HG02970 (cell line): ENCODE results near the gene GSG1L2.

Source experiments
- ATAC-seq: cut with Tn5 transposase; IDR thresholded peaks from one replicate; pipeline ENCODE4 v1.9.1; 2021; ENCODE audit warnings: mild to moderate bottlenecking, moderate library complexity, moderate number of reproducible peaks; ENCODE audit not compliant: unreplicated experiment, low FRiP score

Gene GSG1L2

DNA sequence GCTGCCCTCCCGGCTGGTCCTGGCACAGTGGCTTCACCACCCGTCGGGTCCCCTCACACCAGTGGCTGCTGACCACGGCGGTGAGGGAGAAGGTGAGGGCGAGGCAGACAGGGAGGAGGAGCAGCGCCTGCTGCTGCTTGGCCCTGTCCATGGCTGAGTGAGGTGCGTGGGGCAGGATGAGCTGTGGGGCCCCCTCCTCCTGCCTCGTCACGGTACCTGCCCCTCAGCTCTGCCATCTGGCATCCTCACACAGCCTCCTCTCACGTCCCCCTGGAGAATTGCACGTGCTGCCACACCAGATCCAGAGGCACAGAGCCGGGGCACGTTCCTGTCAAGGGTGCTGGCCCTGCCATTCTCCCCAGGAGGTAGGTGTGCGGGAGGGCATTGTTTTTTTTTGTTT is at the start of gene GSG1L2:
TSS of gene GSG1L2 (minus strand) at position 159 of the 400 bp plus-strand sequence. CDS start at position 151, 8 bp downstream.
- ATAC-seq, result no peak

DNA sequence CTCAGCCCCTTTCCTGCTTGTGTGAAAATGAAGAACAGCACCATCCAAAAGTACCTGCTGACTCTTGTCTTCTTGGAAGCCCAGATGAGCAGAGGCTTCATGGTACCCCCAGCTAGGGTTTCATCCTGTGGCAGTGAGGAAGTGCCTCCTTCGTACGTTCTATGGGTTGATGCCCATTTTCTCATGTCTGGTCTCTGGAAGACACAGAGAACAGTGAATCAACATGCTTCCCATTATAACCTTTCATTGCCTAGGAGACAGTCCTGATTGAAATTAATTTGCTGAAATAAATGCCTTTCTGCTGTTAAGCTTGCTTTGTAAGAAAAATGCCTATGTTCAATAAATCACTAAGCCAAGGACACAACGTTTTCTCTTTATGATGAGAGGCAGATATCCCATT is 46.7 kb upstream of the GSG1L2 start:
- ATAC-seq, result no peak

DNA sequence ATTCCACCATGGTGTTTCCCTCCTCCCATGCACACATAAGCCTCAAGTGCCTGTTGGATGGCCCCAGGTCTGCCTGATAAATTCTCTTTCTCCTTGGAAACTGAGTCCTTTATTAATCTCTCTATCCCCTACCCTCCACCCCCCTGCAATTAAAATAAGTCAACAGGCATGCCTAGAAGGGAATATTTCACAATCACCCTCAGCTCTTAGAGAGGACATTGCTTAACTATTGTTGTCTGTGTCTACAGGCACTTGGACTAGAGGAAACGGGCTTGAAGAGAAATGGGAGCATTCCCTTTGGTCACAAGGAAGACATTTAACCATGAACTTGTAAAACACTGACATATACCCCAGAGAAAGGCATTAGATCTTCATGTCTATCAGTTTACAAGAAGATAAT is 43.7 kb upstream of the GSG1L2 start:
- ATAC-seq, result no peak

DNA sequence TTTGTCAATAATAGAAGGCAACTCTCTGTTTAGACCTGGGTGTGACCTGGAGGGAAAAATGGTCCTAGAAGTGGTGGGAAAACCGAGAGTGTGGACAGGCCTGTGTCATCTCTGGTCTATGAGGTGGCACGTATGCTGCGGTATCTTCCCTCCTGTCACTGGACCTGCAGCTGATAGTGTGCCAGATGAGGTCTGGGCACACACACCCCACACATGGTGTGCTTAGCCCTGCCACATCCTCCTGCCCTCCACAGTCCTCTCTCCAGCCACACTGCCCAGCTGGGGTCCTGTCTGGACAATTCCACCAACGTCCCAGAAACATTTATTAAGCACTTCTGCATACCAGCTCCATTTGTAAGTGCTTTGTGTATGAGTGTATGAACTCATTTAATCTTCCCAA is 41.1 kb upstream of the GSG1L2 start:
- no peak for ATAC-seq

DNA sequence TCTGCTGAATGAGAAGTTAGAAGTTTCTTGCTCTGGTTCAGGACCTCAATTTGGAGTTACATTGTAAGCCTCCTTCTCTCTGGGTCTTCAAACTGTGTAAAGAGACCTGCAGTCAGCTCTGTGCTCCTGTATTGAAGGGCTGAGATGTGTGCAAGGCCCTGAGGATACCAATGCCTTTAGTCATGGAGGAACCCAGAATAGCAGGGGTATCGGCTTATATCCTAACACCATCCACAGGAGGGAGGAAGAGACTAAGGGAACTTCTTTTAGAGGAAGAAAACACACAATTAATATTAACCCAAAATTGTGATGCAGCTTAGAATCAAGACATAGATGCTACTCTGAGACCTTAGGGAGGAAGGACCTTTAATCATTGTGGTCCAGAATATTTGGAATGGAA is 40.3 kb upstream of the GSG1L2 start:
- ATAC-seq, result no peak

DNA sequence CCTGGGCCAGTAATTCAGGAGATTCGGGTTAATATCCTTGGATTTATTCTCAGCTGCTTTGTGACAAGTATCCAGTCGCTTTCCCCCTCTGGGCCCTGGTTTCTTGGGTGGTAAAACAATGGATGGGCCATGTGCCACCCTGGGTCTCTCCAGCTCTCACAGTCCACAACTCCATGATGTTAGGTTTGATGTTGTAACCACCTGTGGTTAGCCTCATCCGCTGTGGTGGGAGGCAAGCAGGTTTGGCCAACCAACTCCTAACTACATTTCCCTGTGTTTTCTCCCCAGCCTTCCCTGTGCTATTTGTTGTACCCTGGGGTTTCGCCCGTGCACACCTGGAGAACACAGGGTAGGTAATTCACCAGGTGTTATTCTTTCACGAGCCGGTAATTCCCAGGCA is 39.0 kb upstream of the GSG1L2 start:
- no peak for ATAC-seq

DNA sequence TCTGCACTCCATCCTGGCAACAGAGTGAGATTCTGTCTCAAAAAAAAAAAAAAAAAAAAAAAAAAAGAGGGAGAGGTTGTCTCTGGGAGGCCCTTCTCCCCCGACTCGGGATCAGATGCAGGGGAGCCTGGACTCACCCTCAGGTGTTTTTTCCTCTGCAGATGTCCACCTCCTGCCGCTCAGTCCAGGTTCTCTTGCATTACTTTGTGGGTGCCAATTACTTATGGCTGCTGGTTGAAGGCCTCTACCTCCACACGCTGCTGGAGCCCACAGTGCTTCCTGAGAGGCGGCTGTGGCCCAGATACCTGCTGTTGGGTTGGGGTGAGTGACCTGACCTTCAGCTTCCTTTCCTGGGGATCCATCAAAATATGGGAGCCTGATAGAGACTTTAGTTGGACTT is 37.9 kb upstream of the GSG1L2 start:
- ATAC-seq, result no peak

DNA sequence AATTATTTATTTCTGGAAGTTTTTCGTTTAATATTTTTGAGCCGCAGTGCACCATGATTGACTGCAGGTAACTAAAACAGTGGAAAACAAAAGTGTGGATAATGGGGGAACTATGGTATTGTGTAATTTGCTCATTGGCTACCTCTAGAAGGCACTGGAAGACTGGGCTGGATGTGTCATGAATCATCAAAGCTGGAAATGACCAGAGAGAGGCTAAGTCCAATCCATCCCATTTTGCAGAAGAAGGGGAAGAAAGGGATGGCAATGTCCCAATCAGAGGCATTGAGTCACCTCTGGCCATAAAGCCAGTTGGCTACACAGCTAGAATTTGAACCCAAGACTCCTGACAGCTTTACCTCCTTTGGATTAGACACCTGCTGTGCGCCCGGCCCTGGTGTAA is 33.2 kb upstream of the GSG1L2 start:
- no peak for ATAC-seq

DNA sequence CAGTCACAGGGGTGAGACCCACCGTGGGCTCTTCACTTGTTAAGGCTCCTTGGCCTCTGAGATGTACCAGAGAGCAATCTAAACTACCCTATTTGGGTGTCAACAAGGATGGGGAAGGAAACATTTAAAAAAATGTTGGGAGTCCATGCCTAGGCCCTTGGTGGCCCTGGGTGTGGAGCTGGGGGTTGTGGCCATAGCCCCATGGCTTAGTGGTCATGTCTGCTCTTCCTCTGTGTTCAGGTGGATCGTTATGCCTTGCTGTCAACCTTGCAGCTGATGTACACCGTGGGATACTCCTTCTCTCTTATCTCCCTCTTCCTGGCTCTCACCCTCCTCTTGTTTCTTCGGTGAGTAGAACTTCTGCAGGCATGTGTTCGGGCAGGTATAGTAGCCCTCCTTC is 32.4 kb upstream of the GSG1L2 start:
- ATAC-seq, result no peak

DNA sequence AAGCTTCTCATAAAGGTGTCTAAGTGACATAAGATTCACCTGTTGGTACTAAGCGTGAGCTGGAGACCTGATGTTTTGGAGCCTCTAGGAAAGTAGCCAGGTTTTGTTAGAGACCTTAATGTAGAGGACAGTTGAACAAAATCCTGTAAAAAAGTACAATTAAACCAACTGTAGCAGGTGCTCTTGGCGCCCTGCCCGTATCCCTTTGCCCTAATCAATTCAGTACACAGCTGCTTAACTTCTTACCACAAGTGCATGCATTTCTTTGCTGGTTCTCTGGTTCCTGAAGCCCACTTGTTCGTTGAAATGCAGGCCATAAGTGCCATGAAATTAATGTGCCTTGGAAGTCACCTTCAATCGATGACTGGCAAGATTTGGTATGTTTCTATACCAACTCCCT is 28.3 kb upstream of the GSG1L2 start:
- no peak for ATAC-seq

DNA sequence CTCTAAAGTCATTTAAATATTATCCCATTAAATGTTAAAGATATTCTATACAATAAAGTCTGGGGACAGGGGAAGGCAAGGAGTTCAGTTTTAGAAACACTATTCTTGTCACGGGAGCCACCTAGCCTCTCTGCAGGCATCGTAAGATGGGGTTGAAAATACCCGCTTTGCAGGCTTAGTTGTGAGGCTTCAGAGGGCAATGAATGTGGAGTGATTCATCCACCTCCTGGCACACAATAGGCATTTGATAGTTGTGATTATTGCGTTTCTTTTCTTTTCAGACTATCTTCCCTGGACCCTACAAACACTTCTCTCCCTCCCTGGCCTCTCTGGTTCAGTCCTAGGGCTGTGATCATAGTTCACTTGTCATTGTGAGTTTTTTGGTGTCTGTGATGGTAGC is 23.4 kb upstream of the GSG1L2 start:
- no peak for ATAC-seq

DNA sequence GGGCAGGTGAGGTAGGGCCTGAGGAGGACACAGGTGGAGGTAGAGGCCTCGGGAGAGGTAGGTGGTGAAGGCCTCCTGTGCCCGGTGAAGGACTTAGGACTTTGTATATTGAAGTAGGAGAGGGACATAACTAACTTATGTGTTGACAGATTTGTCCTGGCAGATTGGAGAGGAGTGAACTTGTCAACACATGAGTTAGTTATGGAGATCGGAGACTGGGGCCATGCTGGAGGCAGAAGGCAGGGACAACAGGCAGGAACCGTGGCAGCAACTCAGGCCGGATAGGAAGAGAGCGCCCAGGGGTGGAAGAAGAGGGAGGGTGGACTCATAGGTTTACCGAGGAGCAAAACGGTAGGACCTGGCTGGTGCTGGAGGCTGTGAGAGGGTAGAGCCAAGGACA is 22.3 kb upstream of the GSG1L2 start:
- no peak for ATAC-seq

DNA sequence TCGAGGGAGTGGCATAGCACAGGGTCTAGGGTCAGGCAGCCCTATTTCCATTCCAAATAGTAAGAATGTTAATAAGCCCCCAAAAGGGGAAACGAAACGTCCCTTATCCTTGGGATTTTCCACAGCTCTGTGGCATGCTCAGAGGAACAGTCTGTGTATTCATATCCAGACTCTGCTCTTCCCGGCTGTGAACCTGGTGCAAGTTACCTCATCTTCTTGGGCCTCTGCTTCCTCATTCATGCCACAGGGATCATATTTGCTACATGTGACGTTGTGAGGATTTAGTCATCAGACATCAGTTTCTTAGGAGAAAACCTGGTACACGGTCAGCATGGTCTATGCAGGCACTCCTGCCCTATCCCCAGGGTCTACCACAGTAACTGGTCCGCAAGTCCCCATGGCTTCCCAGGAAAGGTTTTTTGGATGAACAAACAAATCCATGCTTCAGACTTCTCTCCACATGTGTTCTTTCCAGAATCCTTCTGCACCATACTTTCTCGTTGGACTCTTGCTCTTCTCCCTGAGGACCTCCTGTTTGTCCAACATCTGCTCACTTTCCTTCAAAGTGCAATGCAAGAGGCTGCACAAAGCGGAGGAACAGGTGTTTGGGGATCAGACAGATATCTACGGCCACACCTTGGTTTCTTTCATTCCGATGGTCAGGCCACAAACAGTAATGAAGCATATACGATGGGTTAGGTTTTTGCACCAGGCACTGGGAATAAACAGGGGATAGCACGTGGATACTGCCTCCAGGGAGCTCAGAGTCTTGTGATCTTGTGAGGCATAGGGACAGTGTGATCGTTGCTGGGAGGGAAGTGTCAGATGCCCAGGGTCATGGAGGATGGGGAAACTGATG is 21.5 kb upstream of the GSG1L2 start:
- no peak for ATAC-seq

DNA sequence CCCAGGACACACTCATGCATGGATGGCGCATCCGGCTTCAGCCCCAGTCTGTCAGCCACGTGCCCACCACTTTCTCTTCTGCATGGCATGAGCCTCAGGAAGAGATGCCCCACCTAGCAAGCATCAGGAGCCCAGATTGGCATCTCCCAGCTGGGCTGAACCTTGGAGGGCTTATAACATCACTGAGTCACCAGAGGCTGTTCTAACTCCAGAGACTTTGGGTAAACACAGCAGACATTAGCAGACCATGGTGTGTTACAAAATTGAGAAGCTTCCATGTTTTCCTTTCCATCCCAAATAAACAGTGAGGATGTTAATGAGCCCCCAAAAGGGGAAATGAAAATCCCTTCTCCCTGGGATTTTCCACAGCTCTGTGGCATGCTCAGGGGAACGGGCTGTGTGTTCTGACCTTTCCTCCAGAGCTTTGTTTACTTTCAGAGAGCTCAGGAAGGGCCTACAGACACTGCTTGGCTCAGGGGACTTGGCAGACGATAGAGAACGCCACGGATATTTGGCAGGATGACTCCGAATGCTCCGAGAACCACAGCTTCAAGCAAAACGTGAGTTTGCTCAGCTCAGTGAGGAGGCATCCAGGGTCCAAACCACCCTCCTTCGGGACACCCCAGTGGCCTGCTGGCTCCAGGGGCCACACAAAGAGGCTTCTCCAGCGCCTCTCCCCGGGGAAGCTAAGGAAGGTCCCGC is 20.3 kb upstream of the GSG1L2 start:
- no peak for ATAC-seq

DNA sequence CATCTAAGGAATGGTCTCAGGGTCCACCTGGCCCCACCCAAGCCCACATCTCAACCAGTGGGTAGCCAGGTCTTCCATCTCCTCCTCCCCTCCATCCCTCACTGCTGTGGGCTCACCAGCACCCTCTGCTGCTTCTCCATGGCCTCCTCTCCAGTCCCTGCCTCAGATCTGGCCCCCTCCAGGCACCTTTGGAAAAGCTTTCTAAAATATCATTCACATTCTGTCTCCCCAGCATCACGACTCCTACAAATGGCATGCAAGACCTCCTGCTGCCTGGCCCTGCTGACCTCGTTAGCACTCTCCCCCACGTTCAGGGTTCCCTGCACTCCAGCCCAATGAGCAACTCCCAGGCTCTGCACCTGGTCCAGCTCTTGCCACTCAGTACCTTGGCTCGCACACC is 17.6 kb upstream of the GSG1L2 start:
- ATAC-seq, result no peak

DNA sequence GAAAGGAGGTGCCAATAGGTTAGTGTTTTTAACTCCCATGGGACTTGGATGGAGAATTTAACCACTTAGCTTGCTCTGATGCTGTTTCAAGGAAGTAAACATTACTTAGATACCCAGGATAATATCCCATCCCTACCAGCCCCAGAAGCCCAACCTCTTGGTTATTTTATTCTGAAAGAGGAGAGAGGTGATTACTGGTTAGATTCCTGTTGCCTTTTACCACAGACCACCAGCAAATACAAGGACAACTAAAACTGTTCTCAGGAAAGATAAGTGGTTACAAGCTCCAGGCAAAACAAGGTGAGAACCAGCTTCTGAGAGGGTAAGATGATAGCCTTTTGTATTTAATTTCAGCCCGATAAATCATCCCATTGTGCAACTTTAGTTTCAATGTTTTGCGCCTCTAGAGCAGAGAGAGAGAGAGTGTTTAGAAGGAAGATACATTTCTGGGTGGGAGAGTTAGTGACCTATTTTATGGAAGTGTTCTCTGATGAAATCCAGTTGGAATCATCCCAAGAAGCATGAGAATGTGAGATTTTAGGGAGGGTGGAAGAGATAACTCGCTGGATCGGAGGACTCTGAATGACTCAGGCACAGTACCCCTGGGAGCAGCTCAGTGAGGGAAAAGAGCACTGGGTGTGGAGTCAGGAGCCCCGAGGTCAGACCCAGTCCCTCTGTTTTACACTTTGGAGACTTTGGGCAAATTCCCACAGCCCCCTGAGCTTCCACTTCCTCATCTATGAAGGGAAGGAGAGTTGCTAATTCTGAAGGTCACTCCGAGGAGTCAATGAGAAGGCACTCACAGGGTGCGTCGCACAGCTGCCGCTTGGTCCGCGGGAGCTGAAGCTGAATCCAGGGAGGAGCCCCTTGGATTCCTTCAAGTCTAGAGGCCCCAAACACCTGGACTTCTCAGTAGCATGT is 15.9 kb upstream of the GSG1L2 start:
- no peak for ATAC-seq

DNA sequence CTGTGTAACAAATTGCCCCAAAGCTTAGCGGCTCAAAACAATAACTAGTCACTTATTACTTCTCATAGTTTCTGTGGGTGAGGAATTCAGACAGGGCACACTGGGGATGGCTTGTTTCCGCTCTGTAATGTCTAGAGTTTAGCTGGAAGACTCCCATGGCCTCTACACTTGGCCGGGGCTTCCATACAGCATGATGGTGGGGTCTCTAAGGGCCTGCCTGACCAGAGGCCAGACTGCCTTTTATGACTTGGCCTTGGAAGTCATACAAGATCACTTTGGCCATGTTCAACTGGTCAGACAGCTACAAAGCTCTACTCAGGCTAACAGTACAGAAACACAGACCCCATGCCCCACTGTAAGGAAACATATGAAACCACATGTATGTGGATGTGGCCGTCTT is 12.0 kb upstream of the GSG1L2 start:
- no peak for ATAC-seq

DNA sequence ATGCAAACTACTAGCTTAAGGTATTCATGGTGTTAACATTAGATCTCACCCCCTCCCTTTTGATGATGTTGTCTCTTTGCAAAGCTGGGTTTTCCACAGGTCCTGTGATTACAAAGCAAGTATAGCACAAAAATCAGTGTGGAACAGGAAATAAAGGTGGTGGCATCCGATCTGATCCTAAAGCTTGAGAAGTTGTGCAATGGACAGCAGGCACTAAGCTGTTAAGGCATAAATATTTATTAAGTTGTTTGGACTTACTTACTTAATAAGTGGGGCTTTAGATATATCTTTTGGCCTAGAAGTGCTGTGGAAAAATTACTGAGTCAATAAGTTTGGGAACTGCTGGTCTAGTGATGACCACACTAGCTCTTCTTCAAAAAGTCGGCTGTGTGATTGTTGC is 8.8 kb upstream of the GSG1L2 start:
- no peak for ATAC-seq

DNA sequence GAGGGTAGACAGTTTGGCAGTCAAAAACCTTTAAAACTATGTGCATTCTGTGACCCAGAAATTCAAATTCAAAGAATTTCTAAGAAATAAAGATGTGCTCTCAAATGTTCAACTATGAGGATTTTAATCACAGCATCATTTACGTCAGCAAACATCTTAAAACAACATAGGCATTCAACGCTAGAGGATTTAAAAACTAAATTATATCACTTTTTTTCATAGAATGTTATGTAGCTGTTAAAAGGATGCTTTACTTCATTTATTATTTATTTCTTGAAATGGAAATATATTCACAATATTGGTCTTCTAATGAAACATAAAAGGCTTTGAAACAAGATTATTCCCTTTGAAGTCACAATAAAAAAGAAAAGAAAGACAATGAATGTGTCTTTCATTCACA is 7.5 kb upstream of the GSG1L2 start:
- no peak for ATAC-seq

DNA sequence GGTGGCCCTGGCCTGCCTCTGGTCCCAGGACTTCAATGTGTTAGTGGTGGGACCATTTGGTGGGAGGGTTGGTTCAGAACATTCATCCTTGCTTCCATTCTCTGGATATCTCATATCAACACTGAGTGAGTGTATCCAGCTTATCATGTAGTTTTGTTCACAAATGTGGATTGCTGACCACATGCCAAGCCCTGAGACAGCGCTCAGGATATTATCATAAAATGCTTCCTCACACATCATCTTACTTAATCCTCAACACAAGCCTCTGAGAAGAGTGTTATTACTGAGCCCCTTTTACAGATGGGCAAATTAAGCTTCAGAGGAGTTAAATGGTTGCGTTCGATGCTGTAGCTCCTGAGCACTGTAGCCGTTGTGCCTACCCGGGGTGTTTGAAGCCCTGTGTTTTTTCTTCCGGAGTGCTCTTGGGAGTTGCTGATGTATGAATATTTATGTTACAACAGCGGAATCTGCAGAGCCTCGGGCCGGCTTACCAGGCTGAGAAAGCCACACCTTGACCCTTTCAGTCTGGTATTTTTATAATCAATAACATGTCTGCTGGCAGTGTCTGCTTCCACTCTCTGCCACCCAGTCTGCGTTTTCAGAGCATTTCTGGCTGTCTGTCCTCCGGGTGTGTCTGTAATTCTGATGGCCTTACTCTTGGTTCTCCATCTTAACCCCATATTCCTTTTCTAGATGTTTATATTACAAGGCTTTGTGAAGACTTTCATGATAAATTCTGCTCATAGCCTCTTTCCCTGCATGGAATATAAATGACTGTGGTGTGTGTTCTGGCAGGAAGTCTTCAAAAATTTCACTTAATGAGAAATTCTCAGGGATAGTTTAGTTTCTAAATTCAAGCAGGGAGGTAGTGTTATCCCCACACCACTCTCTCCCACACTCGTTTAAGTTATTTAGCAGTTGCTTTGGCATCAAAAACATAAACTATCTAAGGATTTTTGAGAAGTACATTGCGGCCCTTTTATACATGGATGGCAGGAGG is 6.7 kb upstream of the GSG1L2 start:
- no peak for ATAC-seq
